GM18526 (cell line): ENCODE measurements around the gene KCNK15.

Experiments
- POLR2A ChIP-seq: IDR thresholded peaks from 3 replicates; pipeline ENCODE4 v1.6.1; 2011; ENCODE audit not compliant: insufficient read length; ENCODE audit errors: extremely low read depth

KCNK15 gene

DNA sequence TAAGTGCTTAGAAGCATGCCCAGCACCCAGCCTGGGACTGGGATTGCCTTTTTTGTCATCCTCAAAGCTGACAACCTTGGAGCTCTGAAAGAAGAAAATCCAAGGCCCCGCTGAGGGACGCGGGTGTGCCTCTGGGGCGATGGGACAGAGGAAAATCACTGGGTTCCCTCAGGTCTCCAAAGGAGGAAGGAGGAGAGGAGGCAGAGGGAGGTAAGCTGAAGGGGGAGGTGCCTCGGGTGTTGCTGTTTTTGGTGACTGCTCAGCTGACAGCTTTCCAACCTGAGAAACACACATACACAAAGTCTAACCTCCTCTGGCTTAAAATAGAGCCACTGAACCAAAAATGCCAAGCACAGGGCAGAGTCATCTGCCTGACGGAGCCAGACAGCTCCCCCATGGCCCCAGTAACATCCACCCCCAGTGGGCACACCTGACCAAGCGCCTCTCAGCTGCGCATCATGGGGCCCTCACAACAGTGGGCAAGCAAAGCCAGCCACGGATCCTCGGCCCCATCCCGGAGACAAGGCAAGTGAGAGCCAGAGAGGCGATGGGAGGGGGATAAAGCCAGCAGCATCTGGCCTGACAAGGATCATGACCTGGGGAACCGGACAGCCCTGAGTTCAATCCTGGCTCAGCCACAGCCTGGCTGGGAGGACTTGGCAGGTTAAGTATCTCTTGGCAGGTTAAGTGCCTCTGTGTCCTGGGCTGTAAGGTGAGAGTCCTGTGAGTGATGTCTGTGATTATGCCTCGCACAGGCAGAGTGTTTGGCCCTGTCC lies 3.2 kb upstream of the KCNK15 start:
- TF ChIP-seq POLR2A: no peak

GRCh38 chr20:44743080-44743701 lies 2.5 kb upstream of the KCNK15 start:
- TF ChIP-seq POLR2A: no peak

DNA sequence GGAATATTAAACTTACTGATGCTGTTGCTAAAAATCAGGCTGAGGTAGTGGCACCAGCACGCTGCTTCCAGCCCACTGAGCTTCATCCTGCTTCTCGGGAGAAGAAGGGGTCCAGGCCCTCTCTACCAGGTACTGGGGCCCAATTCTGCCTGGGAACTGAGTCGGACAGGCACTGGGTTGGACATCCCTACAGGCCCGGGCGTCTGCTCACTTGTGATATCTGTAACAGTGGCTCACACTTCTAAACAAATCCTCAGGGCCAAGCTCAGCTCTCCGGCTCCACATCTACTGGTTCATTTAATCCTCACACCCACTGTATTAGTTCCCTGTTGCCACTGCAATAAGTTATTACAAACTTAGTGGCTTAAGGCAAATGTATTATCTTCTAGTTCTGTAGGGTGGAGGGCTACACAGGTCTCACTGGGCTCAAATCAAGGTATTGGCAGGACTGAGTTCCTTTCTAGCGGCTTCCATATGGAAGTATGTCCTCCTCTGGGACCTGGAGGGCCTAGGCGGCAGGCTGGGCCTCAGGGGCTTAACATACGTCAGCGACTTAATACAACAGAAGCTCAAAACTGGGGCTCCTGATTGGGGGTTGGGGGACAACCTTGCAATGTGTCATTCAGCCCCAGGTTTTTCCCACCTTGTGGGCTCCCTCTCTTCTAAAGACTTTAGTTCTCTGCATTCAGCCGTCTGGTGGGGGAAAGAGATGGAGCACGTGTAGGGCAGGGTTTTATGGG lies 1.6 kb upstream of the KCNK15 start:
- TF ChIP-seq POLR2A: no peak

- no peak for TF ChIP-seq POLR2A
Measured at GRCh38 chr20:44745122-44745597, 505 bp upstream of the KCNK15 start.

- no peak for TF ChIP-seq POLR2A
Measured at GRCh38 chr20:44746367-44747165, 901 bp downstream of the KCNK15 start.

DNA sequence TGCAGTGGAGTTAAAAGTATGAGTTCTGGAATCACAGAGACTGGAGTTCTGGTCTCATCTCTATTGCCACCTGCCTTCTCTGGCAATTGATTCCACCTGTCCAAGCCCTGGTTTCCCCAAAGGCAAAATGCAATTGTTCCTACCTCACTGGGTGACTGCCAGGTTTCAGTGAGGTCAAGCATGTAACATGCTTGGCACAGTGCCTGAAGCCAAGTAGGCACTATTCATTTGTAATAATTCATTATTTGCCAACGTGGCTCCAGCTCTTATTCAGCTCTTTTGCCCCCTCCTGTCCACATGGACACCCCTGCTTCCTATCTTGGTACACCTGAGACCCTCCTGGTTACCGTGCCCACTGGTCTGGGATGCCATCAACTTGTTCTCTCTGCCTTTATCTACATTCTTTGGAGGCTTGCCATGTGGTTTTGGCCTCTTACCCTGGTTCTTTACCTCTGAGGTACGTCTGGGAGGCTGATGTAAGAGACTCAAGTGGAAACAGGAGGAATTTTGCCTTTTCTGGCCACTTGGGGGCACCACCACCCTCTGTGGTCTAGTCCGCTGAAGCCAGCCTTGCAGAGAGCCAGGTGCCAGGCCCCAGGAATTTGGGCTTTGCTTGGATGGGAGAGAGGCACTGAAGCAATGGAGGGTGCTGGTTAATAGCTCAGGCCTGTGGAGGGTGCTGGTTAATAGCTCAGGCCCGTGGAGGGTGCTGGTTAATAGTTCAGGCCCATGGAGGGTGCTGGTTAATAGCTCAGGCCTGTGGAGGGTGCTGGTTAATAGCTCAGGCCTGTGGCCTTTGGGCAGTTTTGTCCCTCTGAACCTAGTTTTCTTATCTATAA lies 1.7 kb downstream of the KCNK15 start:
- TF ChIP-seq POLR2A: no peak

DNA sequence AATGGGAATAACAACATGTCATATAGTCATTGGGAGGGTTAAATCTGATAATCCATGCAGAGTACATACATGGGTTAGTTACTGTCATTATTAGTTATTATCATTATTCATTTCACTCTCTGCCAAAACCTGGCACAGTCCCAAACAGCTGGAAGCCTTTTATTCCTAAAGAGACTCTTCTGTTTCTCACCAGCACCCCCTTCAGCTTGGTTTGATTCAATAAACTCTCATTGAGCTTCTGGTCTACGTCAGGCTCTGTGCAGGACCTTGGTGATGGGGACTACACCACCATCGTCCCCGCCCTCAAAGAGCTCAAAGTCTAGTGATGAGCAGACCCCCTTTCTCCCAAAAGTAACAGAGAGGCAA lies 2.3 kb downstream of the KCNK15 start:
- no peak for TF ChIP-seq POLR2A

- TF ChIP-seq POLR2A: no peak
Measured at GRCh38 chr20:44750081-44750805, 4.6 kb downstream of the KCNK15 start.

DNA sequence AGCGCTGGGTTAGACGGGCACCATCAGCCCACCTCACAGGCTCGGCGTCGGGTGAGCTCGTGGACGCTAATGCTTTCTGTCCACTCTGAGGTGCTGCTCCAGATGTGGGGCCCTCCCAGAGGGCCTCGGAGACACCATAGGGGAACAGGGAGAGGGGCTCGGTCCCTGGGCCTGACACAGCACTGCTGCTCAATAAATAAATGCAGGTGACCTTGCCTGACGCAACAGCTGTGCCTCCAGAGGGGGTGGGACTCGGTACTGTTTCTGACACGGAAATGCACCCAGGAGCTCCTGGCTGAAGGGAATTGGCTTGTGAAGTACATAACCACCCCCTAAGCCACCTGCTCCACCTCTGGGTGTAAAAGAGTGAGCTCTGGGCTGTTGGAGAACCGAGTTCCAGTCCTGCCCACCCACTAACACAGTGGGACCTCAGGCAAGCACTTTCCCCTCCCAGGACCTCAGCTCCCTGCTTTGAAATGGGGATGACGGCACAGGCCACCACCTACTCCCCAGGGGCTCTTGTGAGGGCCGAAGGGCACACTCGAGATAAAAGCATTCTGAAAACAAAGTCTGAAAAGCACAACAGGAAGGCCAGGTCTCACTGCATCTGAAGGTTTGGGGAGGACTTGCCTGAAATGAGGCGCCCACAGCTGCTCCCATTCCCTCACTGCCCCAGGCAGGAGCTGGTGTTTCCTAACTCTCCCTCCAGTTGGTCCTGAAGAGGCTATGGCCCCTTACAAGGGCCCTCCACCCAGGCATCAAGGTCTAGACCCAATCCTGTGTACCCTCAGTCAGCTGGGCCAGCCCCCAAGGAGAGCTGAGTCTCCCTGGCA lies 6.7 kb downstream of the KCNK15 start:
- no peak for TF ChIP-seq POLR2A

- no peak for TF ChIP-seq POLR2A
Measured at GRCh38 chr20:44754554-44754953, 8.9 kb downstream of the KCNK15 start.

DNA sequence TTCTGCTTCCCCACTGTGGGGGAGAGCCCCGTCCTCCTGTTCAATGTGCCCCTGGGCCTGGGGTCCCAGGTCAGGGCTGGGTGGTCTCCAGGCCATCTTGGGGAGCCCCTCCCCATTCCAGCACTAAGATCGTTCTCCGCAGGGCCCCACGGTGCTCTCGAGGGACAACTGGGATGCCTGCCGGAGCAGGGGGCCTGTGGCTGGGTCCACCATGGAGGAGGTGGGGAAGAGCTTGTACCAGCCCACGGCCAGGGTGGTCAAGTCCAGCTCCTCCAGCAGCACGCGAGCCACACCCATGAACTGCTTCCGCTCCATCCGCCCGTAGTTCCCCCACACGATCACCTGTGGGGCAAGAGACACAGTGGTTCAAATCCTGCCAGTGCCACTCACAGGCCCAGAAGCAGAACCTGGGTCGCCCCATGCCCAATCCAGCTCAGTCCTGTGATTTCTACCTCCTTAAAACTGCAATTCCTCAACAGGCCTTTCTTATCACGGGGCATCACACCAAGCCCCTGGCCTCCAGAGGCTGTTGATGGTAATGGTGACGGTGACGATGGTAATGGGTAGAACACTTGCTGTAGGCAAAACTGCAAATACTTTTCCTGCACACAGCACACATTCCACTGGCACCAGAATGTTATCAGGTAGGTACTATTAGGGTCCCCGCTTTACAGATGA lies 10.5 kb downstream of the KCNK15 start:
- TF ChIP-seq POLR2A: no peak

- no peak for TF ChIP-seq POLR2A
Measured at GRCh38 chr20:44756956-44757355, 11.3 kb downstream of the KCNK15 start.

DNA sequence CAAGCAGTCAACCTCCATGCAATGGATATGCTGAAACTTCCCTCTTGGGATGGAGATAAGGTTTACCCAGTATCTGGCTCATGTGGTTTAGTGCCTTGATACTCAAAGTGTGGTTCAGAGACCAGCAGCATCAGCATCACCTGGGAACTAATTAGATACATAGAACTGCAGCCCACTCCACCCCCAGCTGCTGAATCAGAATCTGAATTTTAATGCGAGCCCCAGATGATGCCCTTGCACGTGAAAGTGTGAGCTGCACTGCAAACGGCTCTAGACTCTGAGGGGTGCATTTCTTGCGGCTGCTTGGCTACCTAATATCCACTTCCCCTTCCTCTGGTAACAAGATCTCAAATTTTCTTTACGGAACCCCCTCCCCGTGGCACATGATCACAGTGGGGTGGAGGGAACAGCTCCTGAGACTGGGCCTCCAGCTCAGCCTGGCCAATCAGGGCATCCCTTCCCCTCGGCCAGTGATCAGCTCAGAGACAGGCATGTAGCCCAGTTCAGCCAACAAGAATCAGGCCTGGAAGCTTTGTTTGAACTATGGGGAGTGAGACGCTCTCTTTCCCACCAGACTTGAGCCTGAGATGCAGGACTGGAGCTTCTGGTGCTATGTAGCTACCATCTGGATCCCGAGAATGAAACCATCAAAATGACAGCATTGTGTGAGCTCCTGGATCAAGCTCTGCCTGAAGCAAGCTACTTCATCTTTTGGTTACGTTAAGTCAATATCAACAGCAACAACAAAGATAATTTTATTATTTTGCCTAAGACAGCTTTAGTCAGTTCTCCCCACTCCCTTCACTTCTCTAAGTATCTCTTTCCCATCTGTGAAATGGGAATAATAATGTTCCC lies 12.8 kb downstream of the KCNK15 start:
- TF ChIP-seq POLR2A: no peak
